ENCODE measurements around the gene HNRNPK.

DNA sequence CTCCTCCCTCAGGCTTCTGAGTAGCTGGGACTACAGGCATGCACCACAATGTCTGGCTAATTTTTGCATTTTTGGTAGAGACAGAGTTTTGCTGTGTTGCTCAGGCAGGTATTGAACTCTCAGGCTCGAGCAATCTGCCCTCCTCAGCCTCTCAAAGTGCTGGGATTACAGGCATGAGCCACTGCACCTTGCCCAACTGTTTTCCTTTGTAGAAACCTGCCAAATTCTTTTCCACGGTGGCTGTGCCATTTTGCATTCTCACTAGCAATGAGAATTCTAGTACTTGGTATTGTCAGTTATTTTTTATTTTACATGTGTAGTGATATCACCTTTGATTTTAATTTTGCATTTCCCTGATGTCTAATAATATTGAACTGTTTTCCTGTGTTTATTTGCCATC is 8.4 kb upstream of the HNRNPK start:
- no peak for TF ChIP-seq POLR2AphosphoS5 (IDR thresholded peaks at IDR 0.05; ENCODE audit: low read depth, low read length)
- TF ChIP-seq RAD21 (IDR thresholded peaks at IDR 0.05; ENCODE audit: low read length), result no peak
- TF ChIP-seq GABPA (IDR thresholded peaks at IDR 0.05; ENCODE audit: low read depth), result no peak

Data from SK-N-SH (cell line).